Measurements from ENCODE around the gene BMERB1. TPM values are rescaled to one million over a fixed set of nuclear protein-coding genes. Genes with fewer than 3 reads are reported as not detected.

BMERB1 gene
- total RNA-seq, 1 experiment from 2014 or later = 3.8 TPM

- H4K20me1 ChIP-seq (ENCODE audit: low read length) = no peaks in the 10 kb centered on the region
- peaks cover 3% of the 10 kb centered on the region; the same call in 1 of the 2 replicates for H3K36me3 ChIP-seq (ENCODE audit: low read depth, low read length)
- no peaks in the 10 kb centered on the region for H3K4me1 ChIP-seq (ENCODE audit: insufficient read depth, low read length)
- POLR2A ChIA-PET (ENCODE audit: unreplicated experiment) = no interaction called here
- no peaks in the 10 kb centered on the region for H3K9me3 ChIP-seq (ENCODE audit: low read length)
- CTCF ChIA-PET = no interaction called here
- no peak overlapping the region for H3K4me3 ChIP-seq (ENCODE audit: low read length)
- no peak overlapping the region for H3K9ac ChIP-seq (ENCODE audit: low read length)
- H3F3A ChIP-seq (ENCODE audit: low read length, unreplicated experiment) = no peaks in the 10 kb centered on the region
- no peak overlapping the region for H2AFZ ChIP-seq (ENCODE audit: low read length)
- BruUV-seq (replicated peaks) = no TSS peak
- H3K4me2 ChIP-seq (ENCODE audit: low read length) = no peak overlapping the region
- no peaks in the 10 kb centered on the region for H3K27me3 ChIP-seq (ENCODE audit: low read length)
- no peak for ATAC-seq
- intact Hi-C loops (cut with micrococcal nuclease) = no loop called here
- no peak overlapping the region for H3K27ac ChIP-seq (ENCODE audit: low read length)
- DNase-seq = no peak
- no peak for TF ChIP-seq EZH2 (IDR thresholded peaks at IDR 0.05; ENCODE audit: low read length, unreplicated experiment)
- TF ChIP-seq CTCF (conservative IDR thresholded peaks at IDR 0.05; ENCODE audit: low read depth, low read length) = no peak
- no peak for TF ChIP-seq EZH2phosphoT487 (IDR thresholded peaks at IDR 0.05; ENCODE audit: borderline replicate concordance, low read length)
- no peaks in the 10 kb centered on the region for H3K79me2 ChIP-seq (ENCODE audit: low read length)
- no peaks in the 10 kb centered on the region for H3K9me2 ChIP-seq (replicated peaks; ENCODE audit: low read length)
Measured at GRCh38 chr16:15620611-15621195, 186.3 kb downstream of the BMERB1 start.

GRCh38 chr16:15621456-15621855, 187.1 kb downstream of the BMERB1 start:
- Histone ChIP-seq H4K20me1 (ENCODE audit: low read length) (no peaks in the 10 kb centered on the region), H3K4me2 (ENCODE audit: low read length) (no peak overlapping the region), H3F3A (ENCODE audit: low read length, unreplicated experiment) (no peaks in the 10 kb centered on the region), H3K27me3 (ENCODE audit: low read length) (no peaks in the 10 kb centered on the region), H3K79me2 (ENCODE audit: low read length) (no peaks in the 10 kb centered on the region), H3K27ac (ENCODE audit: low read length) (no peak overlapping the region), H3K36me3 (ENCODE audit: low read depth, low read length) (peaks cover 3% of the 10 kb centered on the region; the same call in 1 of the 2 replicates), H3K9me2 (replicated peaks; ENCODE audit: low read length) (no peaks in the 10 kb centered on the region), H3K9me3 (ENCODE audit: low read length) (no peaks in the 10 kb centered on the region), H3K9ac (ENCODE audit: low read length) (no peak overlapping the region), H3K4me3 (ENCODE audit: low read length) (no peak overlapping the region), H3K4me1 (ENCODE audit: insufficient read depth, low read length) (no peaks in the 10 kb centered on the region), H2AFZ (ENCODE audit: low read length) (no peak overlapping the region)
- ATAC-seq (no peak), DNase-seq (no peak)
- ChIA-PET CTCF (no interaction called here), POLR2A (ENCODE audit: unreplicated experiment) (no interaction called here)
- TF ChIP-seq CTCF (conservative IDR thresholded peaks at IDR 0.05; ENCODE audit: low read depth, low read length) (no peak), EZH2 (IDR thresholded peaks at IDR 0.05; ENCODE audit: low read length, unreplicated experiment) (no peak), EZH2phosphoT487 (IDR thresholded peaks at IDR 0.05; ENCODE audit: borderline replicate concordance, low read length) (no peak)
- intact Hi-C loops (cut with micrococcal nuclease) = no loop called here
- no TSS peak for BruUV-seq (replicated peaks)

GRCh38 chr16:15621889-15622288, 187.5 kb downstream of the BMERB1 start:
- Histone ChIP-seq H3K9ac (ENCODE audit: low read length) (no peak overlapping the region), H3K27ac (ENCODE audit: low read length) (no peak overlapping the region), H4K20me1 (ENCODE audit: low read length) (no peaks in the 10 kb centered on the region), H3K4me3 (ENCODE audit: low read length) (no peak overlapping the region), H3K9me3 (ENCODE audit: low read length) (no peaks in the 10 kb centered on the region), H3K27me3 (ENCODE audit: low read length) (no peaks in the 10 kb centered on the region), H3K4me1 (ENCODE audit: insufficient read depth, low read length) (no peaks in the 10 kb centered on the region), H3K79me2 (ENCODE audit: low read length) (no peaks in the 10 kb centered on the region), H3K4me2 (ENCODE audit: low read length) (no peak overlapping the region), H2AFZ (ENCODE audit: low read length) (no peak overlapping the region), H3F3A (ENCODE audit: low read length, unreplicated experiment) (no peaks in the 10 kb centered on the region), H3K36me3 (ENCODE audit: low read depth, low read length) (peaks cover 3% of the 10 kb centered on the region; the same call in 1 of the 2 replicates), H3K9me2 (replicated peaks; ENCODE audit: low read length) (no peaks in the 10 kb centered on the region)
- no TSS peak for BruUV-seq (replicated peaks)
- no peak for TF ChIP-seq EZH2 (IDR thresholded peaks at IDR 0.05; ENCODE audit: low read length, unreplicated experiment)
- TF ChIP-seq EZH2phosphoT487 (IDR thresholded peaks at IDR 0.05; ENCODE audit: borderline replicate concordance, low read length) = no peak
- no peak for TF ChIP-seq CTCF (conservative IDR thresholded peaks at IDR 0.05; ENCODE audit: low read depth, low read length)
- POLR2A ChIA-PET (ENCODE audit: unreplicated experiment) = interaction anchor here (0.7 to 0.9 kb wide), 2 partner anchors 18 to 139 kb away, joined by 3 to 4 read pairs; no protein-coding TSS in a partner anchor
- CTCF ChIA-PET = no interaction called here
- ATAC-seq (no peak), DNase-seq (no peak)
- intact Hi-C loops (cut with micrococcal nuclease) = no loop called here
